MM.1S (cell line): ENCODE results near the gene FARS2.

Experiments
- DNase-seq: peaks from one replicate; pipeline ENCODE4 v3.0.0-alpha.2; 2015
- H2AFZ ChIP-seq: fragments of 300-600 bp; sonication (generic); 2 replicates; pipeline ENCODE4 v1.6.0; 2016; ENCODE audit warnings: antibody characterized with exemption, low read length
- H3F3A ChIP-seq: fragments of 300-600 bp; sonication (generic); 2 replicates; pipeline ENCODE4 v1.6.1; 2016; ENCODE audit warnings: mild to moderate bottlenecking, antibody characterized with exemption, low read length, moderate library complexity, mixed read lengths; ENCODE audit not compliant: insufficient read depth
- H3K27ac ChIP-seq: fragments of 300-600 bp; sonication (generic); 2 replicates; pipeline ENCODE4 v1.5.1; 2016; ENCODE audit warnings: mild to moderate bottlenecking, low read length
- H3K27me3 ChIP-seq: fragments of 300-600 bp; sonication (generic); replicated peaks from 2 replicates; pipeline ENCODE4 v1.6.0; 2016; ENCODE audit warnings: low read length; ENCODE audit not compliant: insufficient read depth
- H3K36me3 ChIP-seq: fragments of 300-600 bp; sonication (generic); replicated peaks from 2 replicates; pipeline ENCODE4 v1.6.1; 2016; ENCODE audit warnings: mild to moderate bottlenecking, low read length, mixed read lengths; ENCODE audit not compliant: insufficient read depth
- H3K4me1 ChIP-seq: fragments of 300-600 bp; sonication (generic); 2 replicates; pipeline ENCODE4 v1.6.1; 2016; ENCODE audit warnings: low read length, mixed read lengths
- H3K4me2 ChIP-seq: fragments of 300-600 bp; sonication (generic); 2 replicates; pipeline ENCODE4 v1.6.0; 2016; ENCODE audit warnings: low read depth, low read length
- H3K4me3 ChIP-seq: fragments of 300-600 bp; sonication (generic); 2 replicates; pipeline ENCODE4 v1.5.1; 2016; ENCODE audit warnings: low read length, mixed read lengths
- H3K79me2 ChIP-seq: fragments of 300-600 bp; sonication (generic); 2 replicates; pipeline ENCODE4 v1.6.1; 2016; ENCODE audit warnings: mixed run types, low read length, mixed read lengths
- H3K9ac ChIP-seq: fragments of 300-600 bp; sonication (generic); 2 replicates; pipeline ENCODE4 v1.6.1; 2016; ENCODE audit warnings: low read length, mixed read lengths
- H3K9me2 ChIP-seq: fragments of 300-600 bp; sonication (generic); replicated peaks from 2 replicates; pipeline ENCODE4 v1.6.1; 2016; ENCODE audit warnings: mild to moderate bottlenecking, low read length, mixed read lengths; ENCODE audit not compliant: insufficient read depth
- H3K9me3 ChIP-seq: fragments of 300-600 bp; sonication (generic); replicated peaks from 2 replicates; pipeline ENCODE4 v1.6.1; 2016; ENCODE audit warnings: mild to moderate bottlenecking, low read length, mixed read lengths; ENCODE audit not compliant: insufficient read depth
- H4K20me1 ChIP-seq: fragments of 300-600 bp; sonication (generic); 2 replicates; pipeline ENCODE4 v1.6.1; 2016; ENCODE audit warnings: mild to moderate bottlenecking, low read length, moderate library complexity, mixed read lengths; ENCODE audit not compliant: insufficient read depth
- EZH2 ChIP-seq: fragments of 300-600 bp; sonication (generic); optimal IDR thresholded peaks from 2 replicates; pipeline ENCODE3; 2017; ENCODE audit warnings: low read depth, mild to moderate bottlenecking, antibody characterized with exemption, low read length, mixed read lengths
- EZH2phosphoT487 ChIP-seq: fragments of 300-600 bp; sonication (generic); IDR thresholded peaks from 2 replicates; pipeline ENCODE4 v1.6.1; 2018; ENCODE audit warnings: antibody characterized with exemption, low read length
- TF ChIP-seq, protein P1 (sequence below): fragments of 300-600 bp; sonication (generic); IDR thresholded peaks from 2 replicates; pipeline ENCODE4 v1.5.1; 2016; ENCODE audit warnings: antibody characterized with exemption, low read length, mixed read lengths

The FARS2 gene

DNA sequence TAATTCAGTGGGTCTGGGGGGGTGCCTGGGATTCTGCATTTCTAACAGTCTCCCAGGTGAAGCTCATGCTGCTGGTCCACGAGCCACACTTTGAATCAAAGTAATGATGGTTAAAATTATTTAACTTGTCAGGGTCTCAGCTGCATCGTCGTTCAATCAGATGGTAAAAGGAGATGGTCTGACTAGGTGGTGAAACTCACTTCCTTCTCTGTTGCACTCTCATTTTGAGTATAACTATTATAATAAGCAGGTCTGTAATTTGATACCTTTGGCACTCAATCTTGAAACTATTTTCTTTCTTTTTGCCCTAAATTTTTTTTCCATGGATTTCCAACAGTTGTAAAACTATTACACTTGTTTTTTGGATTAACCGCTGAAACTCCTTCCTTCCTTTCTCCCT lies 292.5 kb downstream of the FARS2 start:
- Histone ChIP-seq H3K9me2 (no peaks in the 10 kb centered on the region), H3K36me3 (no peaks in the 10 kb centered on the region), H3K9ac (no peak overlapping the region), H4K20me1 (no peaks in the 10 kb centered on the region), H3K27me3 (no peaks in the 10 kb centered on the region), H3F3A (no peaks in the 10 kb centered on the region), H3K4me1 (no peaks in the 10 kb centered on the region), H3K79me2 (no peaks in the 10 kb centered on the region), H3K27ac (no peak overlapping the region), H3K4me3 (no peak overlapping the region), H2AFZ (no peak overlapping the region), H3K4me2 (no peak overlapping the region), H3K9me3 (no peaks in the 10 kb centered on the region)
- DNase-seq, result no peak
- TF ChIP-seq EZH2 (no peak), EZH2phosphoT487 (no peak)
- TF ChIP-seq, protein P1, sequence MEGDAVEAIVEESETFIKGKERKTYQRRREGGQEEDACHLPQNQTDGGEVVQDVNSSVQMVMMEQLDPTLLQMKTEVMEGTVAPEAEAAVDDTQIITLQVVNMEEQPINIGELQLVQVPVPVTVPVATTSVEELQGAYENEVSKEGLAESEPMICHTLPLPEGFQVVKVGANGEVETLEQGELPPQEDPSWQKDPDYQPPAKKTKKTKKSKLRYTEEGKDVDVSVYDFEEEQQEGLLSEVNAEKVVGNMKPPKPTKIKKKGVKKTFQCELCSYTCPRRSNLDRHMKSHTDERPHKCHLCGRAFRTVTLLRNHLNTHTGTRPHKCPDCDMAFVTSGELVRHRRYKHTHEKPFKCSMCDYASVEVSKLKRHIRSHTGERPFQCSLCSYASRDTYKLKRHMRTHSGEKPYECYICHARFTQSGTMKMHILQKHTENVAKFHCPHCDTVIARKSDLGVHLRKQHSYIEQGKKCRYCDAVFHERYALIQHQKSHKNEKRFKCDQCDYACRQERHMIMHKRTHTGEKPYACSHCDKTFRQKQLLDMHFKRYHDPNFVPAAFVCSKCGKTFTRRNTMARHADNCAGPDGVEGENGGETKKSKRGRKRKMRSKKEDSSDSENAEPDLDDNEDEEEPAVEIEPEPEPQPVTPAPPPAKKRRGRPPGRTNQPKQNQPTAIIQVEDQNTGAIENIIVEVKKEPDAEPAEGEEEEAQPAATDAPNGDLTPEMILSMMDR, result no peak

DNA sequence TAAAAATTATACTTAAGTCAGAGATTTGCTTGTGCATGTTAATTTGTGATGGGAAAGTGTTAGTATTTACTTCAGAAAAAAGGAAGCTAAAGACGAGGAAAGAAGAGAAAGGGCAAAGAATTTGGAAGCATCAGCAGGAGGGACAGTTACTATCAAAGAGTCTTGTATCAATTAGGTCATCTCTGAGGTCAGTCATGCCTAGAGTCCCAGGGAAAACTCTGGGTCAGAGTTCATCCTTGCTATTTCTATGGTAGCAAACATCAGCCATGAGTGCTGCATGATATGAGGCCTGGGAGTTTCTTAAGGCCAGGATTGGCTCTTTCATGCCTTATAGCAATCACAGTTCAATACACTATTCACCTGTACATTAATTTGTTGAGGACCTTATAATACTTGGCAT lies 292.9 kb downstream of the FARS2 start:
- TF ChIP-seq EZH2, result no peak
- TF ChIP-seq, protein P1, result no peak
- no peak for TF ChIP-seq EZH2phosphoT487
- Histone ChIP-seq H3K79me2 (no peaks in the 10 kb centered on the region), H3K9me2 (no peaks in the 10 kb centered on the region), H3K27me3 (no peaks in the 10 kb centered on the region), H3K4me2 (no peak overlapping the region), H3F3A (no peaks in the 10 kb centered on the region), H2AFZ (no peak overlapping the region), H3K4me1 (no peaks in the 10 kb centered on the region), H3K27ac (no peak overlapping the region), H3K4me3 (no peak overlapping the region), H3K36me3 (no peaks in the 10 kb centered on the region), H3K9ac (no peak overlapping the region), H3K9me3 (no peaks in the 10 kb centered on the region), H4K20me1 (no peaks in the 10 kb centered on the region)
- no peak for DNase-seq

DNA sequence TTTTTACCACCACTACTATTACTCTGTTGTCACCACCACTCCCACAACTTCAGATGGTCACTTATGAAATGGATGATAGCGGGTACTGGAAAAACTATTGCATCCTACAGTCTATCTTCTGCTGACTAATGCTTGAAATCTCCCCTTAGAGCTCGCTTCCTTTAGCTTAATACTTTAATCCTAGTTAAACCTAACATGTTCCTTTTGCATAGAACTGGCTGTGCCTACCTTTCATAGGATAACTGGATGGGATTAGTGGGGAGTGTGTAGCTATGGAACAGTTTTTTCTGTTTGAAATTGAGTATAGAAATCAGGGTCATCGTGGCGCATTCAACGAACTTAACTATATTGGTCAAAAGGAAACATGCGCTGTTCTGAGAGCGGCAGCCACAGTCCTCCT lies 294.7 kb downstream of the FARS2 start:
- Histone ChIP-seq H3K9me2 (no peaks in the 10 kb centered on the region), H3K79me2 (no peaks in the 10 kb centered on the region), H3K27me3 (no peaks in the 10 kb centered on the region), H3K9ac (no peak overlapping the region), H2AFZ (no peak overlapping the region), H3K4me3 (no peak overlapping the region), H3F3A (no peaks in the 10 kb centered on the region), H3K27ac (no peak overlapping the region), H3K36me3 (no peaks in the 10 kb centered on the region), H3K4me1 (no peaks in the 10 kb centered on the region), H3K4me2 (no peak overlapping the region), H3K9me3 (no peaks in the 10 kb centered on the region), H4K20me1 (no peaks in the 10 kb centered on the region)
- DNase-seq, result no peak
- TF ChIP-seq, protein P1, result no peak
- TF ChIP-seq EZH2, result no peak
- TF ChIP-seq EZH2phosphoT487, result no peak
